Measurements from ENCODE around the gene EHD4. TPM values are rescaled to one million over a fixed set of nuclear protein-coding genes. Genes with fewer than 3 reads are reported as not detected.

The EHD4 gene
- total and polyA plus RNA-seq, 2 donors (not counting 3 experiments of a cell fraction or from before 2014, with no cell fraction given) = 96.7 to 128 TPM

- TF ChIP-seq JUN (IDR thresholded peaks at IDR 0.05; ENCODE audit: borderline replicate concordance, insufficient read depth, insufficient read length, low read depth) (no peak), EZH2 (IDR thresholded peaks at IDR 0.05; ENCODE audit: borderline replicate concordance, low read depth, low read length, severe bottlenecking) (no peak), CTCF (IDR thresholded peaks at IDR 0.05; ENCODE audit: extremely low read depth in 1 of 2, insufficient read depth in 1 of 2, low read depth in 1 of 2, low read length in 2 of 2) (no peak), MAX (IDR thresholded peaks at IDR 0.05; ENCODE audit: insufficient read depth, insufficient read length) (no peak), GATA2 (IDR thresholded peaks at IDR 0.05; ENCODE audit: insufficient read depth, insufficient read length, low read depth, low read length) (no peak), POLR2AphosphoS5 (IDR thresholded peaks at IDR 0.05; ENCODE audit: insufficient read depth, low read depth, low read length) (no peak), FOS (IDR thresholded peaks at IDR 0.05; ENCODE audit: borderline replicate concordance, insufficient read depth, low read length) (no peak), MYC (IDR thresholded peaks at IDR 0.05; ENCODE audit: low read depth, low read length) (no peak), POLR2A (IDR thresholded peaks at IDR 0.05; ENCODE audit: low read depth, low read length) (no peak)
- H3K27ac ChIP-seq (ENCODE audit: insufficient read depth, low read depth, low read length) = peak overlapping the region; percentile 68
- no peak for FAIRE-seq
- H3K4me3 ChIP-seq (replicated peaks in 1 of 3; ENCODE audit: insufficient read depth in 1 of 3, low read depth in 1 of 3, low read length in 3 of 3) = no peak overlapping the region
- dilution Hi-C loops (cut with MboI; ENCODE audit: extremely low pct_ligation_motif_present, low sequenced_read_pairs) (no loop called here), intact Hi-C loops (cut with micrococcal nuclease) (no loop called here)
- ChIA-PET POLR2A (no interaction called here), CTCF (interaction anchor here (1.5 kb wide), 1 partner anchor 19 kb away, joined by 6 read pairs; no protein-coding TSS in a partner anchor)
- H3K9me1 ChIP-seq (replicated peaks; ENCODE audit: control insufficient read depth, extremely low read depth, insufficient read depth, low read length) = no peaks in the 10 kb centered on the region
- no peak overlapping the region for H3K9ac ChIP-seq (replicated peaks; ENCODE audit: extremely low read depth, insufficient read depth, low read length)
- no peaks in the 10 kb centered on the region for H3K9me3 ChIP-seq (replicated peaks; ENCODE audit: control insufficient read depth, insufficient read depth, low read length)
- no peak for DNase-seq (ENCODE audit: low read depth, low spot score)
- peaks cover 94% of the 10 kb centered on the region for H3K79me2 ChIP-seq (ENCODE audit: control insufficient read depth, insufficient read depth, low read length)
- peaks cover 59% of the 10 kb centered on the region for H3K4me1 ChIP-seq (ENCODE audit: control insufficient read depth, extremely low read depth, insufficient read depth, low read length)
- no TSS peak for BruUV-seq (replicated peaks)
- no peak overlapping the region for H3K4me2 ChIP-seq (ENCODE audit: insufficient read depth, low read length)
- H3K36me3 ChIP-seq (ENCODE audit: control insufficient read depth in 2 of 2, extremely low read depth in 1 of 2, insufficient read depth in 2 of 2, low read length in 2 of 2) = peaks cover 21 to 23% of the 10 kb centered on the region in 2 experiments
- H3K27me3 ChIP-seq (ENCODE audit: control insufficient read depth in 2 of 2, insufficient read depth in 2 of 2, low read length in 2 of 2) = no peaks in the 10 kb centered on the region
- H2AFZ ChIP-seq (ENCODE audit: low read depth, low read length) = no peak overlapping the region
- no peaks in the 10 kb centered on the region for H4K20me1 ChIP-seq (replicated peaks; ENCODE audit: control insufficient read depth, extremely low read depth, insufficient read depth, low read length)
Observed at GRCh38 chr15:41950127-41950483, 22.3 kb downstream of the EHD4 start.
